CD14-positive monocyte (primary cell): ENCODE results near the gene MET. TPM values are rescaled to one million over a fixed set of nuclear protein-coding genes. Genes with fewer than 3 reads are reported as not detected.
A peak's percentile ranks its signal among the peaks of the same experiment; 100 is the strongest.

ENCODE experiments used
- DNase-seq, 3 donors: peaks; one replicate each; pipeline ENCODE4 v3.0.0-alpha.2; 2011 to 2022
- H2AFZ ChIP-seq: 2 replicates; pipeline ENCODE4 v1.6.0; 2012; ENCODE audit warnings: mild to moderate bottlenecking, low read depth, low read length, inconsistent platforms; ENCODE audit not compliant: insufficient read depth, poor library complexity, severe bottlenecking
- H3K27ac ChIP-seq, 2 donors: 1 replicate in 1 of 2; 2 replicates in 1 of 2; pipeline ENCODE4 v1.5.1; 2012 to 2013; ENCODE audit warnings: low read length in 2 of 2, control low read depth in 1 of 2, inconsistent platforms in 1 of 2, low read depth in 1 of 2, mild to moderate bottlenecking in 1 of 2
- H3K27me3 ChIP-seq, 2 donors: one replicate each; pipeline versions ENCODE4 v1.6.0 to v1.6.1; 2011 to 2013; ENCODE audit warnings: low read length in 2 of 2; ENCODE audit not compliant: control insufficient read depth in 2 of 2, insufficient read depth in 2 of 2
- H3K36me3 ChIP-seq, 2 donors: replicated peaks in 1 of 2; 1 replicate in 1 of 2; 2 replicates in 1 of 2; pipeline versions ENCODE4 v1.5.1 to v1.6.1; 2012 to 2013; ENCODE audit warnings: low read length in 2 of 2, control low read depth in 1 of 2, inconsistent platforms in 1 of 2, mild to moderate bottlenecking in 1 of 2; ENCODE audit not compliant: insufficient read depth in 2 of 2, control insufficient read depth in 1 of 2
- H3K4me1 ChIP-seq, 2 donors: 1 replicate in 1 of 2; 2 replicates in 1 of 2; pipeline versions ENCODE4 v1.5.1 to v1.6.1; 2012 to 2013; ENCODE audit warnings: low read length in 2 of 2, control low read depth in 1 of 2, inconsistent platforms in 1 of 2, mild to moderate bottlenecking in 1 of 2, moderate library complexity in 1 of 2; ENCODE audit not compliant: insufficient read depth in 2 of 2, control insufficient read depth in 1 of 2
- H3K4me2 ChIP-seq: replicated peaks from 2 replicates; pipeline ENCODE3; 2012; ENCODE audit warnings: low read length, moderate library complexity, mild to moderate bottlenecking; ENCODE audit not compliant: poor library complexity, severe bottlenecking; ENCODE audit errors: extremely low read depth
- H3K4me3 ChIP-seq, 3 experiments: fragments of 200-600 bp in 1 of 3; sonication (generic) in 1 of 3; replicated peaks in 1 of 3; 1 replicate in 2 of 3; 2 replicates in 1 of 3; pipeline ENCODE4 v1.5.1; 2011 to 2013; ENCODE audit warnings: low read length in 3 of 3, mild to moderate bottlenecking in 3 of 3, control low read depth in 2 of 3, low read depth in 2 of 3, inconsistent platforms in 1 of 3, moderate library complexity in 1 of 3
- H3K79me2 ChIP-seq: 2 replicates; pipeline ENCODE4 v1.6.0; 2012; ENCODE audit warnings: mild to moderate bottlenecking, control low read depth, inconsistent platforms, low read length, moderate library complexity; ENCODE audit not compliant: insufficient read depth
- H3K9ac ChIP-seq: 2 replicates; pipeline ENCODE4 v1.6.0; 2017; ENCODE audit warnings: low read length, mild to moderate bottlenecking; ENCODE audit not compliant: insufficient read depth, poor library complexity, severe bottlenecking
- H3K9me3 ChIP-seq, 2 donors: replicated peaks in 1 of 2; 1 replicate in 1 of 2; 2 replicates in 1 of 2; pipeline versions ENCODE4 v1.5.1 to v1.6.1; 2012 to 2013; ENCODE audit warnings: low read length in 2 of 2, control low read depth in 1 of 2; ENCODE audit not compliant: control insufficient read depth in 1 of 2, insufficient read depth in 1 of 2
- H4K20me1 ChIP-seq: 2 replicates; pipeline ENCODE4 v1.6.0; 2012; ENCODE audit warnings: mild to moderate bottlenecking, low read length, control low read depth, moderate library complexity; ENCODE audit not compliant: insufficient read depth
- H3K27ac Mint-ChIP-seq, 7 donors: one replicate each; pipeline ENCODE4 v1.8.0; 2020; ENCODE audit warnings: mild to moderate bottlenecking in 7 of 7, mixed read lengths in 7 of 7, moderate library complexity in 6 of 7, inconsistent platforms in 2 of 7
- H3K27me3 Mint-ChIP-seq, 3 donors: one replicate each; pipeline ENCODE4 v1.8.0; 2021 to 2022; ENCODE audit warnings: low read depth in 3 of 3, mild to moderate bottlenecking in 3 of 3, mixed read lengths in 3 of 3, moderate library complexity in 3 of 3, inconsistent platforms in 1 of 3
- H3K36me3 Mint-ChIP-seq, 2 donors: one replicate each; pipeline ENCODE4 v1.8.0; 2020; ENCODE audit warnings: mixed read lengths in 2 of 2, inconsistent platforms in 1 of 2, mild to moderate bottlenecking in 1 of 2
- H3K4me1 Mint-ChIP-seq: one replicate; pipeline ENCODE4 v1.8.0; 2020; ENCODE audit warnings: mild to moderate bottlenecking, mixed read lengths
- H3K4me3 Mint-ChIP-seq, 2 donors: one replicate each; pipeline ENCODE4 v1.8.0; 2020; ENCODE audit warnings: mild to moderate bottlenecking in 2 of 2, mixed read lengths in 2 of 2, moderate library complexity in 1 of 2
- H3K9me3 Mint-ChIP-seq, 7 donors: one replicate each; pipeline ENCODE4 v1.8.0; 2020 to 2022; ENCODE audit warnings: mixed read lengths in 7 of 7, mild to moderate bottlenecking in 6 of 7, moderate library complexity in 6 of 7, inconsistent platforms in 2 of 7
- WGBS: methylation state at CpG from one replicate; pipeline ENCODE4 v1.1.5; 2013; ENCODE audit warnings: missing lambda C conversion rate; ENCODE audit not compliant: insufficient coverage; 5-methylcytosine and 5-hydroxymethylcytosine counted together
- intact Hi-C, 2 donors: fragments of 100-400 bp; cut with micrococcal nuclease; formaldehyde crosslinking; loops; one replicate each; pipeline versions ENCODE4 v1.15.0 to v1.15.1; 2023
- polyA plus RNA-seq, 3 donors: library from polyadenylated mRNA; depleted of rRNA in 1 of 3; unstranded in 2 of 3; stranded (reverse) in 1 of 3; fragments of 300-500 nt in 2 of 3; fragments of >200 nt in 1 of 3; fragmentation: Illumina TruSeq in 2 of 3; gene quantifications; 1 replicate in 2 of 3; 2 replicates in 1 of 3; pipeline ENCODE4 v1.2.3, GENCODE V29; 2012 to 2021
- TF ChIP-seq, protein P1 (sequence below): fragments of 200-600 bp; IDR thresholded peaks from one replicate; pipeline ENCODE4 v1.8.0; 2022; ENCODE audit warnings: antibody characterized with exemption, mild to moderate bottlenecking

The MET gene
- polyA plus RNA-seq, 3 donors, result not detected

DNA sequence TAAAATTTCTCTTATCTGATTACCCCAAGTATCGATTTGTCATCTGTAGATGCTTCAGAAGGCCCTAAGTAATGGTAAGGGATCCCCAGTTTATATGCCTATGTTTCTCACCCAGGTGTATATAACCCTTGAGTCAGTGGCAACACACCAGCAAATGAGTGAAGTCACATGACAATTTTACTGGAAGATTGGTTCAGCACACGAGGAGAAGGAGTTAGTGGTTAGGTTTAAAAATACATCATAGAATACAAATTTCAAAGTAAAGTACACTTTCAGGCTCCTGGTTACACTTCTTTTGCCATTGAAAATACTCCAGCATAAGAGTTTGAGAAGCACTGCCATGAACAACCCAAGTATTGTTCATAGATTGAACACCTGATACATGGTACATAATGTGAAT is 160.7 kb downstream of the MET start:
- no peak overlapping the region for H2AFZ ChIP-seq
- H4K20me1 ChIP-seq, result no peaks in the 10 kb centered on the region
- H3K27me3 Mint-ChIP-seq, result peaks cover 0 to 8% (median 0%) of the 10 kb centered on the region in 3 donors
- H3K9ac ChIP-seq, result no peak overlapping the region
- no CpG with 5 or more reads among the region's 2 CpGs for WGBS
- peaks cover 9% of the 10 kb centered on the region for H3K4me1 Mint-ChIP-seq
- DNase-seq, result no peak
- no peak overlapping the region for H3K4me2 ChIP-seq
- no peaks in the 10 kb centered on the region for H3K36me3 Mint-ChIP-seq
- no peak overlapping the region for H3K27ac ChIP-seq
- no peaks in the 10 kb centered on the region for H3K36me3 ChIP-seq
- intact Hi-C loops, result no loop called here
- H3K79me2 ChIP-seq, result no peaks in the 10 kb centered on the region
- peaks cover 0 to 9% of the 10 kb centered on the region in 2 donors for H3K4me1 ChIP-seq
- no peaks in the 10 kb centered on the region for H3K9me3 Mint-ChIP-seq
- H3K27me3 ChIP-seq, result no peaks in the 10 kb centered on the region
- H3K9me3 ChIP-seq, result no peaks in the 10 kb centered on the region
- H3K27ac Mint-ChIP-seq, result no peak overlapping the region
- H3K4me3 ChIP-seq, result no peak overlapping the region
- TF ChIP-seq, protein P1, sequence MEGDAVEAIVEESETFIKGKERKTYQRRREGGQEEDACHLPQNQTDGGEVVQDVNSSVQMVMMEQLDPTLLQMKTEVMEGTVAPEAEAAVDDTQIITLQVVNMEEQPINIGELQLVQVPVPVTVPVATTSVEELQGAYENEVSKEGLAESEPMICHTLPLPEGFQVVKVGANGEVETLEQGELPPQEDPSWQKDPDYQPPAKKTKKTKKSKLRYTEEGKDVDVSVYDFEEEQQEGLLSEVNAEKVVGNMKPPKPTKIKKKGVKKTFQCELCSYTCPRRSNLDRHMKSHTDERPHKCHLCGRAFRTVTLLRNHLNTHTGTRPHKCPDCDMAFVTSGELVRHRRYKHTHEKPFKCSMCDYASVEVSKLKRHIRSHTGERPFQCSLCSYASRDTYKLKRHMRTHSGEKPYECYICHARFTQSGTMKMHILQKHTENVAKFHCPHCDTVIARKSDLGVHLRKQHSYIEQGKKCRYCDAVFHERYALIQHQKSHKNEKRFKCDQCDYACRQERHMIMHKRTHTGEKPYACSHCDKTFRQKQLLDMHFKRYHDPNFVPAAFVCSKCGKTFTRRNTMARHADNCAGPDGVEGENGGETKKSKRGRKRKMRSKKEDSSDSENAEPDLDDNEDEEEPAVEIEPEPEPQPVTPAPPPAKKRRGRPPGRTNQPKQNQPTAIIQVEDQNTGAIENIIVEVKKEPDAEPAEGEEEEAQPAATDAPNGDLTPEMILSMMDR, result no peak
- no peak overlapping the region for H3K4me3 Mint-ChIP-seq

DNA sequence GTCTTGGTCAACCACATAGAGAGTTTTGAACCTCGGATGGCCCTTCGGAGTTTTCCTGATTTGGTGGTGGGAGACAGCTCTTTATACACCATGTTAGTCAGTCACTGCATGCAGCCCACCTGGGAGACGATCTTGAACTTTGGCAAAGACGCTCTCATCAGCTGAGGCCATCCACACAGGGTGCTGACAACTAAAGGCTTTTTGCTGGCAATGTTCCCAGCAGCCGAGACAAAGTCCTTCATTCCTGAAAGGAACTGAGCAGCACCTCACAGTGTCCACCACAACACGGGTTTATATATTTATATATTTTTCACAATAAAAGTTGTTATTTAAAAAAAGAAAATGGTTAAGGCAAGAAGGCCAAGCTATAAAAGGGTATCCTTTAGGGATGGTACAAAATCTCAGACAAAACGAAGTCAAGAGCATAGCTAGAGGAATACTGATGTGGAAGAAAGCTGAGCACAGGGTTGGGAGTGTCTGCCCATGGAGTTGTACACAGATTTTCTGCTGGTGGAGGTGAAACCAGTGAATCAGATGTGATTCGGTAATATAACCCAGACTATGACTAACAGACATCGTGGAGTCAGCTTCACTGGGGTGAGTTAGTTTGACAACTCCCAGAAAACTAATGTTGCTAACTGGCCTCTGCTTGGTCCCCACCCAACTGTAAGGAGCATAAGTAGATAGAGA is 163.0 kb downstream of the MET start:
- Histone ChIP-seq H2AFZ (no peak overlapping the region), H3K27me3 (no peaks in the 10 kb centered on the region), H4K20me1 (no peaks in the 10 kb centered on the region), H3K79me2 (no peaks in the 10 kb centered on the region), H3K4me1 (no peaks in the 10 kb centered on the region), H3K9me3 (no peaks in the 10 kb centered on the region), H3K9ac (no peak overlapping the region), H3K4me2 (no peak overlapping the region), H3K4me3 (no peak overlapping the region), H3K36me3 (no peaks in the 10 kb centered on the region), H3K27ac (no peak overlapping the region)
- Mint-ChIP-seq H3K4me3 (no peak overlapping the region), H3K36me3 (no peaks in the 10 kb centered on the region), H3K9me3 (no peaks in the 10 kb centered on the region), H3K27me3 (peaks cover 0 to 5% (median 4%) of the 10 kb centered on the region in 3 donors), H3K4me1 (no peaks in the 10 kb centered on the region), H3K27ac (peak overlapping the region in 1 of 7 donors; percentile 31)
- intact Hi-C loops, result no loop called here
- no peak for DNase-seq
- TF ChIP-seq, protein P1, result no peak
- WGBS, result 96% methylated on average over 3 of the region's 9 CpGs
